RWPE1 (cell line): ENCODE measurements around the gene SLCO4C1.

Experiments
- CTCF ChIA-PET: fragments of 350-600 bp; sonication (Branson Sonifier 250); formaldehyde crosslinking; extraction: SDS; loops from one replicate; lab custom pipeline; 2021; lab: Yijun Ruan, JAX
- POLR2A ChIA-PET: fragments of 400-600 bp; formaldehyde crosslinking; extraction: SDS; loops from one replicate; lab custom pipeline; 2020; ENCODE audit warnings: antibody characterized with exemption; ENCODE audit not compliant: low non-redundant PET; lab: Yijun Ruan, JAX
- DNase-seq: peaks from one replicate; pipeline ENCODE4 v3.0.0; 2012; ENCODE audit warnings: low spot score
- H3K27ac ChIP-seq: fragments of 450-650 bp; 2 replicates; pipeline ENCODE4 v1.5.1; 2017
- TF ChIP-seq, protein P1 (sequence below): fragments of 450-650 bp; conservative IDR thresholded peaks from 2 replicates; pipeline ENCODE4 v1.5.1; 2017; ENCODE audit warnings: low read depth, mild to moderate bottlenecking

The SLCO4C1 gene

GRCh38 chr5:102294886-102295395, 1.1 kb downstream of the SLCO4C1 start:
- no peak for DNase-seq
- TF ChIP-seq, protein P1, sequence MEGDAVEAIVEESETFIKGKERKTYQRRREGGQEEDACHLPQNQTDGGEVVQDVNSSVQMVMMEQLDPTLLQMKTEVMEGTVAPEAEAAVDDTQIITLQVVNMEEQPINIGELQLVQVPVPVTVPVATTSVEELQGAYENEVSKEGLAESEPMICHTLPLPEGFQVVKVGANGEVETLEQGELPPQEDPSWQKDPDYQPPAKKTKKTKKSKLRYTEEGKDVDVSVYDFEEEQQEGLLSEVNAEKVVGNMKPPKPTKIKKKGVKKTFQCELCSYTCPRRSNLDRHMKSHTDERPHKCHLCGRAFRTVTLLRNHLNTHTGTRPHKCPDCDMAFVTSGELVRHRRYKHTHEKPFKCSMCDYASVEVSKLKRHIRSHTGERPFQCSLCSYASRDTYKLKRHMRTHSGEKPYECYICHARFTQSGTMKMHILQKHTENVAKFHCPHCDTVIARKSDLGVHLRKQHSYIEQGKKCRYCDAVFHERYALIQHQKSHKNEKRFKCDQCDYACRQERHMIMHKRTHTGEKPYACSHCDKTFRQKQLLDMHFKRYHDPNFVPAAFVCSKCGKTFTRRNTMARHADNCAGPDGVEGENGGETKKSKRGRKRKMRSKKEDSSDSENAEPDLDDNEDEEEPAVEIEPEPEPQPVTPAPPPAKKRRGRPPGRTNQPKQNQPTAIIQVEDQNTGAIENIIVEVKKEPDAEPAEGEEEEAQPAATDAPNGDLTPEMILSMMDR = no peak
- CTCF ChIA-PET = interaction anchor here (0.5 to 2.0 kb wide), 2 partner anchors 12 to 18 kb away, joined by 4 to 7 read pairs; no protein-coding TSS in a partner anchor
- no peak overlapping the region for H3K27ac ChIP-seq
- POLR2A ChIA-PET = no interaction called here

DNA sequence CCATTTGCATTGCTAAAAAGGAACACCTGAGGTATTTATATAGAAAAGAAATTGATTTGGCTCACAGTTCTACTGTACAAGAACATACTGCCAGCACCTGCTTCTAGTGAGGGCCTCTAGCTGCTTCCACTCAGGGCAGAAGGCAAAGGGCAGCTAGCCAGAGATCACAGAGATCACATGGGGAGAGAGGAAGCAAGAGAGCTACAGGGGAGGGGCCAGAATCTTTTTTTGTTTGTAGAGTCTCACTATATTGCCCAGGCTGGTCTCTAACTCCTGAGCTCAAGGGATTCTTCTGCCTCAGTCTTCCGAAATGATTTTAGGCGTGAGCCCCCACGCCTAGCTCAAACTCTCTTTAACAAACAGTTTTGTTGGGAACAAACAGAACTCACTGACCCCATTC, 6.1 kb downstream of the SLCO4C1 start:
- no peak for DNase-seq
- TF ChIP-seq, protein P1 = no peak
- ChIA-PET POLR2A (no interaction called here), CTCF (no interaction called here)
- H3K27ac ChIP-seq = no peak overlapping the region

DNA sequence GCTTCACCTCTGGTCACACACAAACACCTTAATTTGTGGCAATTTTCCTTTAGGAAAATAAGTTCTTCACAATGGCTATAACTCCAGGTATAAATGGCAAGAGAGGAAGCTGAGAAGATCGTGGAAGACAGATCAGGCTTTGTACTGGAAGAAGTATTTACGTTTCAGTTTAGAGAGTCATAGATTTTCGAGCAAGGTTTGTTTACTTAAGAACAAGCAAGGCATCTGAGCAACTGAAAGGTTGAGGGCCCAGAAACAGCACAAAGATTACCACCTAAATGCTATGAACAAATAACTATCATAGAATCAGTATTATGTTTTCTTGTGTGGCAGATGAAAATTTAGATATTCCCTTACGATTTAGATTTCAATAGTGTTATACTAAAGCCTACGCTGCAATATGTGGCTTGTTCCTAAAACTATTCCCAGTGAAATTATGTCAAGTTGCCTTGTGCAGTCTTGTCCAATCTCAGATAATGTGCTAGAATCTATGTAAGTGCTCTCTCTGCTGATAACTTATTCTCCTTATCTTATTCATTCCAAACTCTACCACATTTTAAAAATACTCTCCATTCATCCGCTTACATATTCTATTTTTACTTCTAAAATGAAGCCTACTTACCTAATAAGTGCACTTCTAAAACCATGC, 6.7 kb downstream of the SLCO4C1 start:
- TF ChIP-seq, protein P1 = no peak
- POLR2A ChIA-PET = no interaction called here
- CTCF ChIA-PET = no interaction called here
- DNase-seq = no peak
- no peak overlapping the region for H3K27ac ChIP-seq

- ChIA-PET CTCF (no interaction called here), POLR2A (no interaction called here)
- TF ChIP-seq, protein P1 = no peak
- DNase-seq = no peak
- no peak overlapping the region for H3K27ac ChIP-seq
These were observed 7.5 kb downstream of the SLCO4C1 start for GRCh38 chr5:102288630-102289029.

- TF ChIP-seq, protein P1 = no peak
- H3K27ac ChIP-seq = no peak overlapping the region
- POLR2A ChIA-PET = no interaction called here
- CTCF ChIA-PET = interaction anchor here (0.6 to 1.4 kb wide), 2 partner anchors 10 to 1799 kb away, joined by 3 read pairs; partner anchors contain the start of gene SLCO4C1
- no peak for DNase-seq
These were observed 9.6 kb downstream of the SLCO4C1 start for GRCh38 chr5:102286476-102286875.

DNA sequence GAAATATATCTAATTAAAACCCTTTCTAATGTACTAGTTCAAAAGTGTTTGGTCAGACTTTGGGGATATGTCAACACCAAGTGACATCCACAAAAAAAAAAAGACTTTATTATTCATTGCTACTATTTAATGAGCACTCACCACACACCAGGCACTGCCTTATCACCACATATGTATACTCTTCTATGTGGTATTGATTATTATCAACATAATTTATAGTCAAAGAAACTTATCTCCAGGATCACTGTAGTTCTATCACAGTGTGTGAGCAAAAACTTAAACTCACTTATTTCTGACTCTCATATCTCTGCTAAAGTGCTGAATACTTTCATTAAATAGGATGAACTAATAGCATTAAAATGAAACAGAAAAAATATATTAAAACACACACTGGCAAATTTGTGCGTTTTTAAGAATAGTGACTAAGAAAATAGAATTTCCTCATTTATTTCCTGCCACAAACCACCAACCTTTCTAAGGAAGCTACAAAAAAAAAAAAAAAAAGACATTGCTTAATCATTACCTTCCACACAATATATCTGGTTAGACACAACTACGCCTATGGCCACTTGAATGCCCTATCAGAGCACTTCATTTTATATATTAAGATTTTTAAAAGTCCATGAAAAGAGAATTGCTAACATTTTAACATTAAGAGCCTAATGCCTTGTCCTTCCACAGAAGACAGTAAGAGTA, 12.8 kb downstream of the SLCO4C1 start:
- POLR2A ChIA-PET = no interaction called here

More for the DNA sequence above, 12.8 kb downstream of the SLCO4C1 start:
- CTCF ChIA-PET = interaction anchor here (0.7 kb wide), 1 partner anchor 11 kb away, joined by 4 read pairs; no protein-coding TSS in a partner anchor
- DNase-seq = no peak
- TF ChIP-seq, protein P1 = no peak
- H3K27ac ChIP-seq = no peak overlapping the region
